NK-92 (cell line): ENCODE measurements around the gene IGF1R.

Source experiments
- DNase-seq: peaks from one replicate; lab custom pipeline; 2025; ENCODE audit not compliant: unreplicated experiment; lab: John Stamatoyannopoulos, UW

Gene IGF1R

GRCh38 chr15:98878172-98878571 lies 229.8 kb downstream of the IGF1R start:
- DNase-seq, result no peak

GRCh38 chr15:98878862-98879261 lies 230.5 kb downstream of the IGF1R start:
- DNase-seq, result no peak

- DNase-seq, result no peak
These were observed 233.5 kb downstream of the IGF1R start for GRCh38 chr15:98881526-98882520.

- DNase-seq, result no peak
These were observed 235.1 kb downstream of the IGF1R start for GRCh38 chr15:98883478-98883877.

GRCh38 chr15:98884894-98885293 lies 236.6 kb downstream of the IGF1R start:
- DNase-seq, result no peak

- DNase-seq, result no peak
These were observed 239.6 kb downstream of the IGF1R start for GRCh38 chr15:98887976-98888375.

GRCh38 chr15:98888820-98889479 lies 240.6 kb downstream of the IGF1R start:
- no peak for DNase-seq

GRCh38 chr15:98889930-98890695 lies 241.8 kb downstream of the IGF1R start:
- no peak for DNase-seq

- no peak for DNase-seq
These were observed 243.0 kb downstream of the IGF1R start for GRCh38 chr15:98891301-98891700.

- DNase-seq, result no peak
These were observed 245.1 kb downstream of the IGF1R start for GRCh38 chr15:98893401-98893800.

GRCh38 chr15:98894312-98894711 lies 246.0 kb downstream of the IGF1R start:
- DNase-seq, result no peak

- no peak for DNase-seq
These were observed 247.8 kb downstream of the IGF1R start for GRCh38 chr15:98896002-98896721.

- DNase-seq, result no peak
These were observed 248.7 kb downstream of the IGF1R start for GRCh38 chr15:98896802-98897732.

- no peak for DNase-seq
These were observed 249.8 kb downstream of the IGF1R start for GRCh38 chr15:98898122-98898521.

GRCh38 chr15:98899272-98900021 lies 251.1 kb downstream of the IGF1R start:
- no peak for DNase-seq

- DNase-seq, result no peak
These were observed 252.0 kb downstream of the IGF1R start for GRCh38 chr15:98900356-98900755.

- no peak for DNase-seq
These were observed 253.2 kb downstream of the IGF1R start for GRCh38 chr15:98901434-98902072.

- DNase-seq, result no peak
These were observed 254.6 kb downstream of the IGF1R start for GRCh38 chr15:98902931-98903330.
